ENCODE data around the gene HAS3.

GRCh38 chr16:69114346-69114975, 9.0 kb downstream of the HAS3 start:
- no peak for TF ChIP-seq CTCF (IDR thresholded peaks at IDR 0.05)
- TF ChIP-seq POLR2A (IDR thresholded peaks at IDR 0.05), result no peak

All from body of pancreas (tissue), 4 donors.